DND-41 (cell line): ENCODE results near the gene PGPEP1.
"Not testable (repeated sequence)": the region's sequence is repeated elsewhere in the genome, so short reads cannot be mapped to it uniquely, and the experiment has no call there.

Experiments used
- EZH2 ChIP-seq: IDR thresholded peaks from 3 replicates; pipeline ENCODE4 v1.6.1; 2012; ENCODE audit warnings: borderline replicate concordance, low read depth, mild to moderate bottlenecking, moderate library complexity, low read length, inconsistent platforms; ENCODE audit not compliant: severe bottlenecking
- TF ChIP-seq, protein P1 (sequence below): IDR thresholded peaks from 2 replicates; pipeline ENCODE4 v1.5.1; 2012; ENCODE audit warnings: borderline replicate concordance, low read length, moderate library complexity, mild to moderate bottlenecking; ENCODE audit not compliant: poor library complexity, severe bottlenecking; ENCODE audit errors: extremely low read depth

DNA sequence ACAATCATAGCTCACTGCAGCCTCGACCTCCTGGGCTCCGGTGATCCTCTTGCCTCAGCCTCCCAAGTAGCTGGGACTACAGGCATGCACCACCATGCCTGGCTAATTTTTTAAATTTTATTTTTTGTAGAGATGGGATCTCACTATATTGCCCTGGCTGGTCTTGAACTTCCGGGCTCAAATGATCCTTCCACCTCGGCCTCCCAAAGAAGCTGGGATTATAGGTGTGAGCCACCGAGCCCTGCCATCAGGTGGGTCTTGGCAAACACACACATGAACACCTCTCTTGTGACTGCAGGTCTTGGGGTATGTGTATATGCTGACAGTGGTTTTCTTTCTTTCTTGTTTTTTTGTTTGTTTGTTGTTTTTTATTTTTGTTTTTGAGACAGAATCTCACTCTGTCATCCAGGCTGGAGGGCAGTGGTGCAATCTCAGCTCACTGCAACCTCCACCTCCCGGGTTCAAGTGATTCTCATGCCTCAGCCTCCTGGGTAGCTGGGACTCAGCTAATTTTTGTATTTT is 8.5 kb downstream of the PGPEP1 start:
- TF ChIP-seq, protein P1, sequence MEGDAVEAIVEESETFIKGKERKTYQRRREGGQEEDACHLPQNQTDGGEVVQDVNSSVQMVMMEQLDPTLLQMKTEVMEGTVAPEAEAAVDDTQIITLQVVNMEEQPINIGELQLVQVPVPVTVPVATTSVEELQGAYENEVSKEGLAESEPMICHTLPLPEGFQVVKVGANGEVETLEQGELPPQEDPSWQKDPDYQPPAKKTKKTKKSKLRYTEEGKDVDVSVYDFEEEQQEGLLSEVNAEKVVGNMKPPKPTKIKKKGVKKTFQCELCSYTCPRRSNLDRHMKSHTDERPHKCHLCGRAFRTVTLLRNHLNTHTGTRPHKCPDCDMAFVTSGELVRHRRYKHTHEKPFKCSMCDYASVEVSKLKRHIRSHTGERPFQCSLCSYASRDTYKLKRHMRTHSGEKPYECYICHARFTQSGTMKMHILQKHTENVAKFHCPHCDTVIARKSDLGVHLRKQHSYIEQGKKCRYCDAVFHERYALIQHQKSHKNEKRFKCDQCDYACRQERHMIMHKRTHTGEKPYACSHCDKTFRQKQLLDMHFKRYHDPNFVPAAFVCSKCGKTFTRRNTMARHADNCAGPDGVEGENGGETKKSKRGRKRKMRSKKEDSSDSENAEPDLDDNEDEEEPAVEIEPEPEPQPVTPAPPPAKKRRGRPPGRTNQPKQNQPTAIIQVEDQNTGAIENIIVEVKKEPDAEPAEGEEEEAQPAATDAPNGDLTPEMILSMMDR: not testable (repeated sequence)
- TF ChIP-seq EZH2: not testable (repeated sequence)
